ENCODE results near the gene PER1.
A peak's percentile ranks its signal among the peaks of the same experiment; 100 is the strongest.

DNA sequence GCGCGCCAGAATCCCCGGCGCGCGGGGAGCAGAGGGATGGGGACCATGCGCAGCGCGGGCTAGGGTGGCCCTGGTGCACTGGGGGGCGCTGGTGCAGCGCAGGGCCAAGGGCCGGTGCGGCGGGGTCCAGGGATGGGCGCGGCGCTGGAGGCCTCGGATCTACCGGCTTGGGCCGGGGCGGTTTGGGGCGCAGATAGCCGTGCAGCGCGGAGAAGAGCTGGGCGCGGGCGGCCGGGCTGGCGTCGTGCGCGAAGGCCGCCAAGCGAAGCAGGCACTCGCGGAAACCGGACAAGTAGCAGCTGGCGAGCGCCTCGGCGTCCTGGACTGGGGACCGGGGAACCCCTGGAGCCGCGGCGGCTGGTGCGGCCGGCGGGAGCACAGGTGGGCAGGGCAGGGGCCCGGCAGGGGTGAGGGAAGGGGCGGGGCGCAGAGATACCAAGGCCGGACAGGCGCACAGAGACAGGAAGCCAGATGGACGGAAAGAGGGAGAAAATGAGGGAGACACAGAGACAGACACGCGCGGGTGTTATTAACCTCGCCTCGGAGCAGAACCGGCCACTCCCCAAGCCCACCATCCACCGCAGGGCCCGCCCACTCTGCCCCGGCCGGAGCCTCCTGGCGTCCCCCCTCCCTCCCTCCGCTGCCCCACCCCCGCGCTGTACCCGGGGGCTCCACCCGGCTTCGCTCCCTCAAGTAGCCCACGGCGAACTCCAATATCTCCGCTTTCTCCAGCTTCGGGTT lies 30.4 kb downstream of the PER1 start:
- no peak for TF ChIP-seq CHD1 (IDR thresholded peaks at IDR 0.05; ENCODE audit: low read depth, low read length)
- no peak for TF ChIP-seq KDM1A (IDR thresholded peaks at IDR 0.05; ENCODE audit: borderline replicate concordance, low read length)
- TF ChIP-seq POLR2AphosphoS5 (IDR thresholded peaks at IDR 0.05; ENCODE audit: low read depth, low read length), result no peak
- no peak for TF ChIP-seq SP2 (IDR thresholded peaks at IDR 0.05; ENCODE audit: low read length)
- TF ChIP-seq EP300 (IDR thresholded peaks at IDR 0.05; ENCODE audit: borderline replicate concordance in 1 of 2, low read depth in 2 of 2, low read length in 2 of 2), result no peak
- peak; percentile 89 for TF ChIP-seq KDM4A (IDR thresholded peaks at IDR 0.05; ENCODE audit: low read depth, low read length, severe bottlenecking)
- TF ChIP-seq, protein P1, sequence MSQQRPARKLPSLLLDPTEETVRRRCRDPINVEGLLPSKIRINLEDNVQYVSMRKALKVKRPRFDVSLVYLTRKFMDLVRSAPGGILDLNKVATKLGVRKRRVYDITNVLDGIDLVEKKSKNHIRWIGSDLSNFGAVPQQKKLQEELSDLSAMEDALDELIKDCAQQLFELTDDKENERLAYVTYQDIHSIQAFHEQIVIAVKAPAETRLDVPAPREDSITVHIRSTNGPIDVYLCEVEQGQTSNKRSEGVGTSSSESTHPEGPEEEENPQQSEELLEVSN (IDR thresholded peaks at IDR 0.05), result no peak
- TF ChIP-seq GTF2F1 (IDR thresholded peaks at IDR 0.05; ENCODE audit: borderline replicate concordance, low read depth, low read length), result no peak
- TF ChIP-seq, protein P2, sequence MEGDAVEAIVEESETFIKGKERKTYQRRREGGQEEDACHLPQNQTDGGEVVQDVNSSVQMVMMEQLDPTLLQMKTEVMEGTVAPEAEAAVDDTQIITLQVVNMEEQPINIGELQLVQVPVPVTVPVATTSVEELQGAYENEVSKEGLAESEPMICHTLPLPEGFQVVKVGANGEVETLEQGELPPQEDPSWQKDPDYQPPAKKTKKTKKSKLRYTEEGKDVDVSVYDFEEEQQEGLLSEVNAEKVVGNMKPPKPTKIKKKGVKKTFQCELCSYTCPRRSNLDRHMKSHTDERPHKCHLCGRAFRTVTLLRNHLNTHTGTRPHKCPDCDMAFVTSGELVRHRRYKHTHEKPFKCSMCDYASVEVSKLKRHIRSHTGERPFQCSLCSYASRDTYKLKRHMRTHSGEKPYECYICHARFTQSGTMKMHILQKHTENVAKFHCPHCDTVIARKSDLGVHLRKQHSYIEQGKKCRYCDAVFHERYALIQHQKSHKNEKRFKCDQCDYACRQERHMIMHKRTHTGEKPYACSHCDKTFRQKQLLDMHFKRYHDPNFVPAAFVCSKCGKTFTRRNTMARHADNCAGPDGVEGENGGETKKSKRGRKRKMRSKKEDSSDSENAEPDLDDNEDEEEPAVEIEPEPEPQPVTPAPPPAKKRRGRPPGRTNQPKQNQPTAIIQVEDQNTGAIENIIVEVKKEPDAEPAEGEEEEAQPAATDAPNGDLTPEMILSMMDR (IDR thresholded peaks at IDR 0.05; ENCODE audit: control extremely low read depth in 1 of 3, insufficient read depth in 1 of 3, low read depth in 1 of 3, low read length in 3 of 3), result peak; percentile 71 to 87 (median 84)

Data from H1 (cell line).